Left kidney (tissue), 2 donors: ENCODE data around the gene ABLIM2. TPM values are rescaled to one million over a fixed set of nuclear protein-coding genes. Genes with fewer than 3 reads are reported as not detected.

Experiments
- DNase-seq: peaks from one replicate; pipeline ENCODE4 v3.0.0-alpha.2; 2013
- polyA plus RNA-seq: library from polyadenylated mRNA; unstranded; fragments of 120-200 nt; gene quantifications from one replicate; pipeline ENCODE4 v1.2.1, GENCODE V29; 2013; ENCODE audit not compliant: insufficient read length

ABLIM2 gene
- polyA plus RNA-seq, 1 donor = 6.8 TPM

DNA sequence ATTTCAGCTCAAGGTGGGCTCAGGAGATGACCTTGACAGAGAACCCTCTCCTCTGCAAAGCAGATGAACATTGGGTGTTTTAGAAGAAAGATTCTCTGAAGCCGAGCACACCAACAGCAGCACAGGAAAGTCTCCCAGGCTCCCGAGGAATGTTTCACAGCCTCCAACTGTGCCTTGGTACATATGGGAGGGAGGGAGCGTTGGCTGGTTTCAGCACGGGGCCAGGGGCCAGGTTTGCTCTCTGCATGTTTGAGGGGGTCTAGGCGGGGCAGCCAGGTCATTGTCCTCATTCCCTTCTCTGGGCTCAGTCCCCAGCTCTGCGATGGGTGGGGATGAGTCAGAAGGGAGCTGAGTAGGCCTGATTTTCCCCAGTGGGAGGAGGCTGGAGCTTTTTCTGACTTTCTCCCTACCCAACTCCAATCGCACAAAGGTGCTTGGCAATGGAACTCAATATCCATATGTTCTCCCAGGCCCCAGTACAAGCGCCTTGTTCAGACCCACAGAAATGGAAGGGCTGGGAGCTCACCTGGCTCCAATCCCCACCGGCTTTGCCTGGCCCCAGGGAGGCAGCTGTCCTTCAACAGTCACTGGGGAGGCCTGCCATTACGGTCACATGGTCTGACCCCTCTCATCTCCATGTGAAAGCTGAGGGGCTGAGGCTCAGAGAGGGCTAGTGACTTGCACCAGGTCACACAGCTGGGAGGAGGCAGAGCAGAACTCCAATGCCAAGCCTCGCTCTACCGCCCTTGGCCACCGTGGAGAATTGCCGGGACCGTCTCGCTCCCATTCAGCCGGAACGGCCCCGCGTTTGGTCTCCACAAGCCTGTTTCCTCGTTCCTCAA, 110.6 kb downstream of the ABLIM2 start:
- no peak for DNase-seq

- DNase-seq = no peak
Observed at GRCh38 chr4:8046925-8047541, 111.6 kb downstream of the ABLIM2 start.

- DNase-seq = no peak
Observed at GRCh38 chr4:8045909-8046308, 112.7 kb downstream of the ABLIM2 start.

DNA sequence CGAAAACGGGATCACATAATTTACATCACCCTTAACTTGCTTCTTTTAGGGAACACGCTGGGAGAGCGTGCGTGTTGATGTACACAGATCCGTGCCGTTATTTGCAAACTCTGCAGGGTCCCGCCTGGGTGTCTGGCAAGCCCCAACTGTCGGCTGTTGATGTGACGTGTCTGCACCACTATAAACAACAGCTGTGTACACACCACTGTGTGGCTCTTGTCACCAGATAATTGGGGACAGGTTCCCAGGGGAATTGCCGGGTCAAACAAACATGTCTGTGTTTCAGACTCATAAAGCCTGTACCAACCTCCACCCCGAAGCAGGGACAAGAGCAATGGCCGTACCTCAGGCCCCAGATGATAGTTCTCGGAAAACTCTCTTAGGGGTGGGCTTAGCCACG, 113.9 kb downstream of the ABLIM2 start:
- peak; percentile 29 for DNase-seq

- DNase-seq = no peak
Observed at GRCh38 chr4:8044244-8044643, 114.4 kb downstream of the ABLIM2 start.

DNA sequence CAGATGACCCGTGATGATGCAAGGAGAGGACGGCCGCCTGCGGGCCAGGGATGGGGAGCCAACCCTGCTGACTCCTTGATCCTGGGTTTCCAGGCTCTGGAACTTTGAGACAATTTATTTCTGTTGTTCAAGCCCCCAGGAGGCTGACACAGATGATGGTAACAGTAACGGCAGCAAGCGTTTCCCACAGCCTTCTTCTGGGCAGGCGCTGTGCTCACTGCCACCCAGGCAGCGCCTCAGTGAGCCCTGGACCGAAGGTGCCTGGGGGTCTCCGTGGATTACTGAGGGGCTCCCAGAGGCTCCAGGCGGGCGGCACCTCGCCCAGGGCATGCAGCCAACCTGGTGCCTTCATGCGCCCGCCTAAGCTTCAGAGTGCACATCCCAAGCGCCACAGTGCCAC, 115.0 kb downstream of the ABLIM2 start:
- DNase-seq = no peak

GRCh38 chr4:8041868-8042267, 116.7 kb downstream of the ABLIM2 start:
- no peak for DNase-seq

DNA sequence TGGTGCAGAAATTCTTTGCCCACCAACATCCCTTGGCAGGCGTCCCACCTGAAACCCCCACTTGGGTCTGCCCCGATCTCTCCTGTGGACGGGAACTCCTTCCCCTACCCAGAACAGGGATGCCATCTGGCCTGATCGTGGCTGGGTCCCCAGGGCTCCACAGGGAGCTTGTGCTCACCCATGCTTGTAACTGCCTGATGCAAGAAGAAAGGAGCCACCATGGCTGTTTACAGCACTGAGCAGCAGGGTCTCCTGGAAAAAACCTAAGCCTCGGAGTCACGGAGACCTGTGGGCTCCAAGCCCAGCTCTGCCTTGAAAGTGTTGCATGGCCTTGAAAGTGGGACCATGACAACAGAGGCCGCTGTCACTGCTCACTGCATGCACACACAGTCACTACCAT, 117.4 kb downstream of the ABLIM2 start:
- DNase-seq = no peak

GRCh38 chr4:8040607-8041006, 118.0 kb downstream of the ABLIM2 start:
- DNase-seq = no peak

- no peak for DNase-seq
Observed at GRCh38 chr4:8039853-8040252, 118.8 kb downstream of the ABLIM2 start.

DNA sequence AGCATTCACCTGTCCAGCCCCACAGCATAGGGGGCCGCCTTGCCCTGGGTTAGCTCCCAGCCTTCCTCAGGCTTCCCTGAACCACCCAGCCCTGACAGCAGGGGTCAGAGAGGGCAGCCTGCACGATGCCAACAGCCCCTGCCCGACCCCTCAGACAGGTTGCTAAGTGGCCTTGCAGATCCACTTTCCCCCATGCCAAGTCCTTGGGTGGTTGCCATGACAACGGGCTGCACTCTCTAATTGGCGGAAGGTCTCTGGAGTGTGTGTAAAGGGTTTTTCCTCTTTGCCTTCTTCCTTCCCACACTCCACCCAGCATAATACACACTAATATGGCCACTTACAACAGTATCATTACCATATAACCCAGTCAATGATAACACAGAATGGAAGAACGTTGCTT, 119.3 kb downstream of the ABLIM2 start:
- DNase-seq = peak; percentile 59

DNA sequence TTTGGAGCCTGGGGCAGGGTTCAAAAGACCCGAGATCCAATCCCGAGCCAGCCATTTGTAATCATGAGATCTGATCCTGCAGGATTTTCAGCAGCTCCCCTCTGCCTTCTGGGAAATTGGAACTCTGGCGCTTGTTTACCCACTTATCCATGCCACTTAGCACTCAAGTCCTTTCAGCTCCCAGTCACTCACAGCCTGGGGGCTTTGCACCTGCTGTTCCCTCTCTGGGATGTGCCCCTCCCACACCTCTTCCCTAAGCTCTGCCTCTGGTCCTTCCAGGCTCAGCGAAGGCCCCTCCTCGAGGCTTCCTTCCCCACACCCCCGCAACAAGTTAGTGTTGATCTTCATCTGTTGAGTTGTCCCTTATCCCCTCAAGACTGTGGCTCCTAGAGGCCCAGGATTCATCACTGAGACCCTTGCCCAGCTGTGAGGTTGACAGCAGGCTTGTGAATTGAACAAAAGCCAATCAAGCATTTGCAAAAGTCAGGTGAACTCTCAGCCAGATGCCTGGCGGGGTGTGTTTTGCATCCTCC, 119.8 kb downstream of the ABLIM2 start:
- no peak for DNase-seq

DNA sequence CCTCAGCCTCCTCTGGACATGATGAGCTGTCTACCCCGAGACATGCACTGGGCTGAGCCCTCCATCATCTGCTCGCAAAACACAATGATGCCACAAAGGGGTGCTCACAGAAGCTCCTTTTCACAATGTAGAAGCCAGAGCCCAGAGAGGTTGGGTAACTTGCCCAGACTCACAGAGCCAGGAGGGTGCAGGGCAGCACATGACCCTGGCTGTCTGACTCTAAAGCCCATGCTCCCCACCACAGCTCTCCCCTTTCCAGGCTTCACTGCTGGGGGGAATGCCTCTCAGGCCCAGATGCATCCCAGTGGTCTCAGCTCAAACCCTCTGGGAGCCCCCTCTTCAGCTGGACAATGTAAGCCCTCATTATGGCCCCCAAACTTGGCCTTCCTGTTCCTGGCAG, 120.5 kb downstream of the ABLIM2 start:
- DNase-seq = no peak

GRCh38 chr4:8037150-8037769, 121.4 kb downstream of the ABLIM2 start:
- DNase-seq = no peak

DNA sequence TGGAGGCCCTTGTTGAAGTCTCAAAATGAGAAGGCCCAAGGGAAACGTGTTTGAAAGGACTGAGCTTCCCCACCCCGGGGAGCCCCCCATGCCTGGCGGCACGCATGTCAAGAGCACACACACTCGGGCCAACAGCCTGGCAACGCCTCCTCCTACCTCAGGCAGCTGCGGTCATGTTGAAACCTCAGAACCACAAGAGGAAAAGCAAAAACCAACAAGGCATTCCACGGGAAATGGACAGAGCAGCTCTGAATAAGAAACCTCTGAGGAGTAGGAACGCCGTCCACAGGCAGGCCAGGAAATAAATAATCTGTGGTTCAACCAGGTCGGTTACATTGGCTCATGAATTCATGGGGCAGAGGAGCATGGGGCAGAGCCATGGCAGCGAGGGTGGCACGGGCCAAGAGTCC, 123.2 kb downstream of the ABLIM2 start:
- DNase-seq = no peak

- DNase-seq = no peak
Observed at GRCh38 chr4:8033829-8034528, 124.6 kb downstream of the ABLIM2 start.

DNA sequence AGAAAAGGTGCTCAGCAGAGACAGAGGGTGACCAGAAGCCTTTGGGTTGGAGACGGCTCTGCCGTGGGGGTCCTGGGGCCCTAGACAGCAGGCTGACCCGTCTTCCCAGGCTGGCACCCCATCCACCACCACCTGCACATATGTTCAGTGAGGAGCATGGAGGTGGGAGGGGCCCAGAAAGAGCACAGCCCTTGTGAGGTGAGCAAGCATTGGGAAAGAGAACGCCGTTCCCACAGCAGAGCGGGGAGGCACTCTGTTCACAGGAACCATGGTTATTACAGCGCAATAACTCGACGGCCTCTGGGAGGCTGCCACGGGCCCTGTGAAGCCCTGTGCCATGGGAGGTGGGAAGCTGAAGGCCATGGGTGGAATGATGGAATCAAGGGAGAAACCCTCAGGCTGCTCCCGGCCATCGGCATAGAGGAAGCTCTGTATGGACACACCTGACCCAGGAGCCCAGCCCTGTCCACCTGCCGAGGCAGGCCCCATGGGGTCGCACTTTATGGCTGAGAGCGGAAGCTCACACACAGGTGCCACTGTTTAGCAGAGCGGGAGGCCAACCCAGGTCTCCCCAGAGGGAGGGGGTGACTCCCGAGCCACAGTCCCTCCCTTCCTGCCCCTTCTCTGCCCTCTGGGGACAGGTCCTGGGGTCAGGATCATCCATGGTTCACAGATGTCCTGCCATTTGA, 125.4 kb downstream of the ABLIM2 start:
- DNase-seq = no peak

DNA sequence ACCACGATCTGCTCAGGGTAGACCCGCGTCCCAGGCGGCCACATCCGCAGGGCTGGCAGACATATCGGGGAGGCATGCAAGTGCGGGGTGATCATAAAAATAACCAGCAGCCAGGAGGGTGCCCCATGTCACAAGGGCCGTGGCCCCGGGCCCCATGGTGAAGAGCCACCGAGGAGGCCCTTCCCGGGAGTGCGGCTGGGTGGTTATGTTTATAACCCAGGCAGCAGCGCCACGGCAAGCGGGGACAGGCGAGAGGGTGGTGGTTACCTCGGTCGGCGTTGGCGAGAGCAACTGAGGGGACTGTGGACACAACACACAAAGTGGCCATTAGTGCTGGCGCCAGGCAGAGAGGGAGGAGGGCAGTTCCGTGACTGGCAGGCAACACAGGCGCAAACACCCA, 126.2 kb downstream of the ABLIM2 start:
- no peak for DNase-seq

DNA sequence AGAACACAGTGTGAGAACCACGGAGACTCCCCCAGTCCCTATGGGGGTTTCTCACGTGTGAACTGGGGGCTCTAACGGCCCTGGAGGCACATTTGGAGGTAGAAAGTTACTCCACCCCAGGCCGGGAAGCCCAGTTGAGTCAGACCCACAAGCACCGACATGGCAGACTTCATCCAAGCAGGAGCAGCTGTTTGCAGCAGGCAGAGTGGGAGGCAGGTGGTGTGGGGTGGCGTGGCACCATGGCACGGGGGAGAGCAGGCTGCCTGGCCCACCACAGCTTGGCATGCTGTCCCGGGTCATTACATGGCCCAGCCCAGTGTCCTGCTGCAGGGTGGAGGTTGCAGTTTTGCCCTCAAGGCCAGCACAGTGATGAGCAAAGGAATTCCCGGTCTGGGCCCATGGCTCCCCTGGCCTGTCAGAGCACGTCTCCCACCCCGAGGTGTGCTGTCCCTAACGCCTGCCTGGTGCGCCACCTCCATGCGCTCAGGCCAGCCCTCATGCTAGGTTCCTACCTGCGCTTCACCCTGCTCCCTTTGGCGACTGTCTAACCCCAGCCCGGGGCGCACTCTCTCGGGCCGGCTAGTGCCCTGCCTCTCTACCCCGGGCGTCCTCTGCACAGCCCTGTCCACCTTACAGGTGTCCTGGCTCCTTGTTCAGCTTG, 128.4 kb downstream of the ABLIM2 start:
- DNase-seq = no peak

DNA sequence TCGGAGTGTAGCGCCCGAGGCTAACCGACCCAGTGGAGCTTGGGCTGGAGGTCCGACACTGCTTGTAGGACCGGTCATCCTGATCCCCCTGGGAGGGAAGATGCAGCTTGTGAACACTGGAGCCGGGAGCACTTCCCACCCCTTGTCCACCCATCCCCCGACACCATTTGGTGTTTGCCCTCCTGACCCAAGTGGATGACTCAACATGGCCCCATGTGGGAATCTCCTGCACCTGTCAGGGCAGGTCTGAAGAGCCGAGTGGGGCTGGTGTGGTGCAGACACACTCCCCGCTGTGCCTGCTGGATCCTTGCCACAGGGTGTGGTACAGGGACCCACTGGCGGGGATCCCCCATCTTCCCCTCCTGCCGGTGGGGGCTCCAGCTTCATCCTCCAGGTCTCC, 128.9 kb downstream of the ABLIM2 start:
- no peak for DNase-seq

GRCh38 chr4:8028884-8029568, 129.6 kb downstream of the ABLIM2 start:
- no peak for DNase-seq
